H1 (cell line): Measurements from ENCODE around the gene TMC3. TPM values are rescaled to one million over a fixed set of nuclear protein-coding genes. Genes with fewer than 3 reads are reported as not detected.

ENCODE experiments used
- CTCF ChIA-PET: fragments of 300-600 bp; sonication (Branson Sonifier 250); formaldehyde crosslinking; loops from one replicate; lab custom pipeline; 2021; ENCODE audit not compliant: partially characterized antibody; lab: Charles Lee
- POLR2A ChIA-PET: fragments of 300-600 bp; sonication (Branson Sonifier 250); formaldehyde crosslinking; loops from one replicate; lab custom pipeline; 2021; ENCODE audit warnings: inconsistent platforms; ENCODE audit not compliant: partially characterized antibody; lab: Charles Lee
- DNase-seq, 2 experiments: peaks; one replicate each; pipeline versions ENCODE4 v3.0.0 to v3.0.0-alpha.2; 2010 to 2022; ENCODE audit warnings: low spot score in 2 of 2, low read depth in 1 of 2, mixed read lengths in 1 of 2
- FAIRE-seq: peaks from 2 replicates; lab custom pipeline; 2011; peaks lifted over from hg19 to GRCh38; lab: Jason Lieb, UNC
- H2AFZ ChIP-seq: 2 replicates; pipeline ENCODE4 v1.8.1; 2012; ENCODE audit warnings: low read length, inconsistent platforms
- H2AK5ac ChIP-seq: 2 replicates; pipeline ENCODE4 v1.6.1; 2013; ENCODE audit warnings: low read depth, low read length
- H2BK120ac ChIP-seq: replicated peaks from 2 replicates; pipeline ENCODE3; 2013; ENCODE audit warnings: low read depth, low read length, inconsistent platforms
- H2BK12ac ChIP-seq: 2 replicates; pipeline ENCODE4 v1.6.1; 2013; ENCODE audit warnings: low read depth, low read length
- H2BK15ac ChIP-seq: 2 replicates; pipeline ENCODE4 v1.6.1; 2013; ENCODE audit warnings: low read length
- H2BK20ac ChIP-seq: 2 replicates; pipeline ENCODE4 v1.6.1; 2013; ENCODE audit warnings: low read length
- H2BK5ac ChIP-seq: 2 replicates; pipeline ENCODE4 v1.6.1; 2013; ENCODE audit warnings: low read depth, low read length
- H3K14ac ChIP-seq: 2 replicates; pipeline ENCODE4 v1.6.1; 2013; ENCODE audit warnings: inconsistent platforms; ENCODE audit not compliant: insufficient read length
- H3K18ac ChIP-seq: 2 replicates; pipeline ENCODE4 v1.6.1; 2013; ENCODE audit warnings: low read length; ENCODE audit errors: extremely low read depth
- H3K23ac ChIP-seq: 2 replicates; pipeline ENCODE4 v1.6.1; 2013; ENCODE audit warnings: inconsistent platforms; ENCODE audit not compliant: insufficient read length
- H3K23me2 ChIP-seq: 2 replicates; pipeline ENCODE4 v1.6.1; 2013; ENCODE audit warnings: low read depth, low read length
- H3K27ac ChIP-seq: 2 replicates; pipeline ENCODE4 v1.6.1; 2011; ENCODE audit warnings: low read depth, low read length, inconsistent platforms
- H3K27me3 ChIP-seq, 4 experiments: replicated peaks in 1 of 4; 1 replicate in 1 of 4; 2 replicates in 3 of 4; pipeline versions ENCODE4 v1.6.1 to v1.8.1; 2011 to 2013; ENCODE audit warnings: low read length in 3 of 4, mild to moderate bottlenecking in 3 of 4, inconsistent platforms in 2 of 4, mixed read lengths in 2 of 4, moderate library complexity in 1 of 4; ENCODE audit not compliant: control insufficient read depth in 3 of 4, insufficient read depth in 3 of 4; ENCODE audit errors: extremely low read depth in 1 of 4
- H3K36me3 ChIP-seq, 4 experiments: 2 replicates each; pipeline versions ENCODE4 v1.6.1 to v1.8.1; 2011 to 2013; ENCODE audit warnings: mild to moderate bottlenecking in 4 of 4, low read length in 3 of 4, moderate library complexity in 2 of 4, control low read depth in 1 of 4, inconsistent platforms in 1 of 4; ENCODE audit not compliant: insufficient read depth in 4 of 4, control insufficient read depth in 2 of 4
- H3K4ac ChIP-seq: replicated peaks from 2 replicates; pipeline ENCODE3; 2013; ENCODE audit warnings: low read length, low read depth, mixed read lengths, inconsistent platforms; ENCODE audit not compliant: insufficient read length
- H3K4me1 ChIP-seq, 4 experiments: replicated peaks in 1 of 4; 1 replicate in 1 of 4; 2 replicates in 3 of 4; pipeline versions ENCODE4 v1.6.1 to v1.8.1; 2011 to 2013; ENCODE audit warnings: low read length in 3 of 4, inconsistent platforms in 2 of 4, mixed read lengths in 1 of 4; ENCODE audit not compliant: insufficient read depth in 4 of 4, control insufficient read depth in 3 of 4
- H3K4me2 ChIP-seq, 2 experiments: 2 replicates each; pipeline versions ENCODE4 v1.6.1 to v1.8.1; 2011 to 2013; ENCODE audit warnings: low read depth in 2 of 2, low read length in 2 of 2, control low read depth in 1 of 2, inconsistent platforms in 1 of 2, mild to moderate bottlenecking in 1 of 2; ENCODE audit not compliant: insufficient read depth in 1 of 2
- H3K4me3 ChIP-seq, 4 experiments: fragments of 200-600, 300-600 bp in 1 of 4; sonication (generic), shearing (Covaris generic), sonication (Bioruptor Twin) in 1 of 4; 2 replicates each; pipeline versions ENCODE4 v1.5.1 to v1.8.1; 2011 to 2016; ENCODE audit warnings: low read length in 4 of 4, low read depth in 3 of 4, control low read depth in 2 of 4, inconsistent platforms in 2 of 4, mild to moderate bottlenecking in 2 of 4, mixed read lengths in 1 of 4, moderate library complexity in 1 of 4; ENCODE audit not compliant: insufficient read depth in 2 of 4; ENCODE audit errors: extremely low read depth in 1 of 4
- H3K56ac ChIP-seq: replicated peaks from 2 replicates; pipeline ENCODE3; 2013; ENCODE audit warnings: low read depth, mild to moderate bottlenecking, mixed read lengths, low read length, inconsistent platforms; ENCODE audit not compliant: insufficient read length
- H3K79me1 ChIP-seq: 2 replicates; pipeline ENCODE4 v1.6.1; 2013; ENCODE audit warnings: low read depth, low read length, control low read depth
- H3K79me2 ChIP-seq, 2 experiments: 2 replicates each; pipeline versions ENCODE4 v1.6.1 to v1.8.1; 2012 to 2013; ENCODE audit warnings: low read length in 2 of 2, mild to moderate bottlenecking in 2 of 2, inconsistent platforms in 1 of 2; ENCODE audit not compliant: insufficient read depth in 2 of 2, control insufficient read depth in 1 of 2
- H3K9ac ChIP-seq, 4 experiments: replicated peaks in 1 of 4; 1 replicate in 1 of 4; 2 replicates in 3 of 4; pipeline versions ENCODE4 v1.6.1 to v1.8.1; 2011 to 2013; ENCODE audit warnings: low read depth in 3 of 4, low read length in 3 of 4, control low read depth in 2 of 4, mild to moderate bottlenecking in 2 of 4, moderate library complexity in 2 of 4, inconsistent platforms in 1 of 4; ENCODE audit errors: extremely low read depth in 1 of 4
- H3K9me3 ChIP-seq, 2 experiments: 2 replicates each; pipeline versions ENCODE4 v1.6.1 to v1.8.1; 2012 to 2013; ENCODE audit warnings: mild to moderate bottlenecking in 2 of 2, moderate library complexity in 2 of 2, control low read depth in 1 of 2, inconsistent platforms in 1 of 2, low read depth in 1 of 2, low read length in 1 of 2, mixed read lengths in 1 of 2; ENCODE audit not compliant: insufficient read depth in 2 of 2
- H4K20me1 ChIP-seq, 2 experiments: replicated peaks in 1 of 2; 2 replicates each; pipeline versions ENCODE3 to v1.8.1; 2011 to 2013; ENCODE audit warnings: inconsistent platforms in 2 of 2, low read length in 2 of 2, mild to moderate bottlenecking in 1 of 2; ENCODE audit not compliant: insufficient read depth in 2 of 2, control insufficient read depth in 1 of 2
- H4K5ac ChIP-seq: 2 replicates; pipeline ENCODE4 v1.6.1; 2013; ENCODE audit warnings: low read length, low read depth, mixed read lengths, inconsistent platforms; ENCODE audit not compliant: insufficient read length
- H4K8ac ChIP-seq: 2 replicates; pipeline ENCODE4 v1.8.0; 2013; ENCODE audit warnings: mild to moderate bottlenecking, moderate library complexity, low read length, inconsistent platforms; ENCODE audit not compliant: insufficient read depth; ENCODE audit errors: extremely low read depth
- H4K91ac ChIP-seq: replicated peaks from 2 replicates; pipeline ENCODE3; 2013; ENCODE audit warnings: low read length, mixed read lengths, inconsistent platforms; ENCODE audit not compliant: insufficient read length
- RAD21 ChIP-seq, 2 experiments: IDR thresholded peaks in 1 of 2; conservative IDR thresholded peaks in 1 of 2; 2 replicates each; pipeline ENCODE4 v1.6.1; 2011; ENCODE audit warnings: low read depth in 2 of 2, low read length in 2 of 2, improper control_type of control experiment in 1 of 2, inconsistent platforms in 1 of 2, mild to moderate bottlenecking in 1 of 2, moderate library complexity in 1 of 2
- WGBS, 2 experiments: shearing (Covaris generic) in 1 of 2; methylation state at CpG; one replicate each; pipeline versions ENCODE4 v1.1.6 to v1.1.7; 2013 to 2015; ENCODE audit warnings: low lambda C conversion rate in 2 of 2, mixed read lengths in 2 of 2, inconsistent platforms in 1 of 2, low coverage in 1 of 2, missing lambda C conversion rate in 1 of 2; ENCODE audit not compliant: insufficient replicate concordance in 2 of 2, insufficient coverage in 1 of 2, insufficient read length in 1 of 2; ENCODE audit errors: extremely low coverage in 1 of 2, missing lambda C conversion rate in 1 of 2; 5-methylcytosine and 5-hydroxymethylcytosine counted together
- polyA plus RNA-seq, 7 experiments: library from polyadenylated mRNA; depleted of rRNA in 3 of 7; stranded (reverse) in 5 of 7; unstranded in 2 of 7; fragments of >200 nt in 5 of 7; fragments of 200-250 nt in 2 of 7; gene quantifications; 1 replicate in 5 of 7; 2 replicates in 1 of 7; 4 replicates in 1 of 7; pipeline versions ENCODE4 v1.2.1 to v1.2.3, GENCODE V29; 2011 to 2013; ENCODE audit warnings: missing spikeins in 2 of 7, mixed read lengths in 2 of 7
- total RNA-seq: library from RNA; stranded (reverse); fragmentation: NEBNext Ultra II Directional; extraction: Animal tissue kit (Norgen Biotek cat#: 25700); gene quantifications from 2 replicates; pipeline ENCODE4 v1.2.1, GENCODE V29; 2021

The TMC3 gene
- total and polyA plus RNA-seq, 2 of the 8 experiments (the other 6 are each of a cell fraction or from before 2014, with no cell fraction given), result not detected

DNA sequence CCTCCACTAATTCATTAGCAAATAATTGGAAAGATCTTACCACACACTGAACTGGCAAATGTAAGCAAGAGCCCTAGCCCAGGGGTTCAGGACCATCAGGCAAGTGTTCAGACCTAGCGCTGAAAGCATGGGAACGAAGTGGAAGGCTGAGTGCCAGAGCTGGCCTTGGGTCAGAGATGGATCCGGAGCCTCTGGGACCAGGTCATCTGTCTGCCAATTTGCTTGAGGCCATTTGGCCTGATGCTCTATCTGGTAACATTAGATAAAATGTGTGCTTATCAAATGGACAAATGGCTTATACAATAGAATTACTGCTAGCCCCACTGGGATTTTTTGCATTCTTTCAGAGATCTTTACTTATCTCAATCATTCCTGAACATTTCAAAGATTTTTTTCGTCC, 1.4 kb upstream of the TMC3 start:
- 96% methylated on average over 4 of the region's 4 CpGs; no CpG with 5 or more reads in 1 of the 2 experiments for WGBS, 2 experiments
- no peak for TF ChIP-seq RAD21 (IDR thresholded peaks at IDR 0.05 in 1 of 2, conservative IDR thresholded peaks at IDR 0.05 in 1 of 2; ENCODE audit: low read depth in 2 of 2, low read length in 2 of 2)
- H3K79me2 ChIP-seq, result no peaks in the 10 kb centered on the region
- H3K79me1 ChIP-seq, result no peaks in the 10 kb centered on the region
- no peak overlapping the region for H4K5ac ChIP-seq
- H2BK20ac ChIP-seq, result no peak overlapping the region
- no peak overlapping the region for H2BK120ac ChIP-seq
- H3K27me3 ChIP-seq, result no peaks in the 10 kb centered on the region
- H3K4me1 ChIP-seq, result no peaks in the 10 kb centered on the region
- no peak overlapping the region for H2BK5ac ChIP-seq
- no peak overlapping the region for H2BK12ac ChIP-seq
- no peak overlapping the region for H4K8ac ChIP-seq
- DNase-seq, result no peak
- no peak overlapping the region for H2BK15ac ChIP-seq
- FAIRE-seq, result no peak
- H3K27ac ChIP-seq, result no peak overlapping the region
- no peaks in the 10 kb centered on the region for H3K23me2 ChIP-seq
- H3K4ac ChIP-seq, result no peak overlapping the region
- no peak overlapping the region for H3K18ac ChIP-seq
- no peaks in the 10 kb centered on the region for H3K36me3 ChIP-seq
- no peak overlapping the region for H4K91ac ChIP-seq
- H3K4me2 ChIP-seq, result no peak overlapping the region
- no peak overlapping the region for H2AK5ac ChIP-seq
- H3K9me3 ChIP-seq, result no peaks in the 10 kb centered on the region
- no peak overlapping the region for H3K23ac ChIP-seq
- no peak overlapping the region for H3K14ac ChIP-seq
- H2AFZ ChIP-seq, result no peak overlapping the region
- POLR2A ChIA-PET, result interaction anchor here (0.9 kb wide), 1 partner anchor 45 kb away, joined by 3 read pairs; no protein-coding TSS in a partner anchor
- no peak overlapping the region for H3K56ac ChIP-seq
- no peak overlapping the region for H3K4me3 ChIP-seq
- no peak overlapping the region for H3K9ac ChIP-seq
- CTCF ChIA-PET, result no interaction called here
- no peaks in the 10 kb centered on the region for H4K20me1 ChIP-seq
